HG03558 (cell line): Measurements from ENCODE around the gene NAT14.
"Not testable (repeated sequence)": the region's sequence is repeated elsewhere in the genome, so short reads cannot be mapped to it uniquely, and the experiment has no call there.

Experiments
- ATAC-seq: cut with Tn5 transposase; IDR thresholded peaks from one replicate; pipeline ENCODE4 v1.9.1; 2021; ENCODE audit warnings: moderate number of reproducible peaks; ENCODE audit not compliant: unreplicated experiment; ENCODE audit errors: extremely low read depth

NAT14 gene

DNA sequence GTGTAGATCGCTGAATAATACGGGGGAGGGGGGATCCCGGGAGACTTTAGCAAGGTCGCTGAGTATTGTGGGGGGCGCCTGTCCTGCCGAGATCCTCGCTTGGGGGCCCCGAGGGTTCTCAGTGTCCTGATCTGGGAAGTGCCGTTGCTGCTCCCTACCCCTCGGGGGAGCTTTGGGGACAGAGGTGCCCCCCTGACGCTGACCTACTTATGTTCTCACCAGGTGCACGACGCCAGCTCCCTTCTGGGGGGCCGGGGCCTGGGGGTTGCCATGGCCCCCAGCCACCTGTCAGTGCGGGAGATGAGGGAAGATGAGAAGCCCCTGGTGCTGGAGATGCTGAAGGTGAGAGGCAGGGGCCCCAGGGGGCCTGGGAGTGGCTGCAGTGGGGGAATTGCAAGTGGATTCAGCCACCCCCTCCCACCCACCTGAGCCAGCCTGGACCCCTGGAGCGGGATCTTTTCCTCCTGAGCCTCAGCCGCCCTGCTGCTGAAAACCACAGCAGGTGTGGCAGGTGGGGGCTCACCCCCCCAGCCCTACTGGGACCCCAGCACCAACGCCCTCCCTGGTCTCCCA is 537 bp downstream of the NAT14 start:
- no peak for ATAC-seq

GRCh38 chr19:55486043-55486970 is 1.3 kb downstream of the NAT14 start:
- no peak for ATAC-seq

GRCh38 chr19:55486971-55487923 is 2.3 kb downstream of the NAT14 start:
- ATAC-seq, result no peak

DNA sequence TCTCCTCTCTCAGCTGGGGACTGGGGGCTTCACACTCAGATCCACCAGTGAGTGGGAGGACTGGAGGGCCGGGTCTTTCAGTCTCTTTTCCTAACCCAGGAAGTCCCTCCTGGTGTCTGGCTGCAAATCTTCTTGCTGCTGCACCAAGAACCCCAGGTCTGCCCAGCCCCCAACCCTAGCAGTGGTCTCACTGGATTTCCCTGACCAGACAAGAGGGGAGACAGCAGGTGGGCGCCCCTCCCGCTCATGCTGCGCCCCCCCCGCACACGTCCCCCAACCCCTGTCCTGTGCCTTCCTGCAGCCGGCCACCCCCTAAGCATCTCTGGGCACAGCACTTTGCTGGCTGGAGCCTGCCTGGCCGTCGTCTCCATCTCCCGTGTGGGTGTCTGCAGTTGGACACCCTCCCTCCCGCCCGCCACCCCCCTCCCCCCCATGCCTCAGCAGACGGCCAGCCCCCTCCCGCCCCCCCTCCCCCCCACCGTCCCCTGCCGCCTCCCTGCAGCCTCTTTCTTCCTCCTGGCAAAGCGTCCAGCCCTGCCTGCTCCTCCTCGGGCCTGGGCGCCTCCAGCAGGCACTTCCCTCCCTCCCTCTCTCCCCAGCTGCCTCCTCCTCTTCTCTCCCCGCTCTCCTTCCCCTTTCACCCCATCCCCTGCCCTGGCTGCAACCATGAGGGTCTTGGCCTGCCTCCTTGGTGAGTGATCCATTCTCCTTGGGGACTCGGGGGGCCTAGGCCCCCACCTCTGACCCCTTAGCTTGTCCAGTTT is 3.1 kb downstream of the NAT14 start, which contains the start of gene SSC5D:
Gene SSC5D (plus strand): TSS at position 513 of the 764 bp plus-strand sequence. CDS start 154 bp downstream, at position 667.
- ATAC-seq, result no peak

DNA sequence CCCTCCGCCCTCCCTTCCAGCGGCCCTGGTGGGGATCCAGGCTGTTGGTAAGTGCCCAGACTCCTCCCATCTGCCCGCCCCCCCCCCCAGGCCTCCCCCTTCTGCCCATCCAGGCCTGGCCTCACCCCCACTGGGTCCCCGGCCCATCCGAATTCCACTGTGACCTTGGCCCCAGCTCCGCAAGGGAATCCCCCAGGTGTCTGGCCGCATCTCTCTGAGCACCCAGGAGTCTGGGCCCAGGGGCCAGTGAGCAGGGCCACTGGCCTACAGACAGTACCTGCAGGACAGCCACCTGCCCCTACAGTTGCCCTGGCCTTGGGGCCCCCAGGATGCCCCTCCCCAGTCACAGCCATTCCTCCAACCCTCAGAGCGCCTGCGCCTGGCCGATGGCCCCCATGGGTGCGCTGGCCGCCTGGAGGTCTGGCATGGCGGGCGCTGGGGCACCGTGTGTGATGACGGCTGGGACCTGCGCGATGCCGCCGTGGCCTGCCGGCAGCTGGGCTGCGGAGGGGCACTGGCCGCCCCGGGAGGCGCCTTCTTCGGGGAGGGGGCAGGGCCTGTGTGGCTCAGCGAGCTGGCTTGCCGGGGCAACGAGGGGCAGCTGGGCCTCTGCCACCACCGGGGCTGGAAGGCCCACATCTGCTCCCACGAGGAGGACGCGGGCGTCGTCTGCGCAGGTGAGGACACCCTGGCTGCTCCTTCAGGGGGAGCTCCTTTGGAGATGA is 4.2 kb downstream of the NAT14 start:
- ATAC-seq, result no peak

DNA sequence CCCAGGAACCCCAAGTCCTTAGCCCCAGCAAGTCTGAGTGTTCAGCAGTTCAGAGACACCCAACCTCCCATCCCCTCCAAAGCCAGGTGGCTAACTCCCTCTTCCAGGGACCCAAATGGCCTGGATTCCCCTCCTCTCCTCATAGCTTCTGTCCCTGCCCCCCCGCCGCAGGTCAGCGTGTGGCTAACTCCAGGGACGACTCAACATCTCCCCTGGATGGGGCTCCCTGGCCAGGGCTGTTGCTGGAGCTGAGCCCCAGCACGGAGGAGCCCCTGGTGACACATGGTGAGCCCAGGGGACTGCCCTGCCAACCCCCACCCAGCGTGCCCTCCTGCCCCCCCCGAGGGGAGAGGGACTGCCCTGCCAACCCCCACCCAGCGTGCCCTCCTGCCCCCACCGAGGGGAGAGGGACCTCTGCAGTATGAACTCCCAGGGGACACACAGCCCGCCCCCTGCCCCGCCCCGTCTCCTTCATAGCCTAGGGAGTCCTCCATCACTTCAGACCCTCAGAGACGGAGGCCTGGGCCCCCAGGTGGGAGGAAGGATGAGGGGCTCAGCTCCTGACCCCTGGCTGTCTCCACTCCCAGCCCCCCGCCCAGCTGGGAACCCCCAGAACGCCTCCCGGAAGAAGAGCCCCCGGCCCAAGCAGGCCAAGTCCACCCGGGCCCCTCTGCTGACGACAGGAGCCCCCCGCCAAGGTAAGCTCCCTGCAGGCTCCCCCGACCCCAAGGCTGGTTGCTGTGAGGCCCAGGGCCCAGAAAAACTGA is 4.9 kb downstream of the NAT14 start:
- ATAC-seq, result no peak

DNA sequence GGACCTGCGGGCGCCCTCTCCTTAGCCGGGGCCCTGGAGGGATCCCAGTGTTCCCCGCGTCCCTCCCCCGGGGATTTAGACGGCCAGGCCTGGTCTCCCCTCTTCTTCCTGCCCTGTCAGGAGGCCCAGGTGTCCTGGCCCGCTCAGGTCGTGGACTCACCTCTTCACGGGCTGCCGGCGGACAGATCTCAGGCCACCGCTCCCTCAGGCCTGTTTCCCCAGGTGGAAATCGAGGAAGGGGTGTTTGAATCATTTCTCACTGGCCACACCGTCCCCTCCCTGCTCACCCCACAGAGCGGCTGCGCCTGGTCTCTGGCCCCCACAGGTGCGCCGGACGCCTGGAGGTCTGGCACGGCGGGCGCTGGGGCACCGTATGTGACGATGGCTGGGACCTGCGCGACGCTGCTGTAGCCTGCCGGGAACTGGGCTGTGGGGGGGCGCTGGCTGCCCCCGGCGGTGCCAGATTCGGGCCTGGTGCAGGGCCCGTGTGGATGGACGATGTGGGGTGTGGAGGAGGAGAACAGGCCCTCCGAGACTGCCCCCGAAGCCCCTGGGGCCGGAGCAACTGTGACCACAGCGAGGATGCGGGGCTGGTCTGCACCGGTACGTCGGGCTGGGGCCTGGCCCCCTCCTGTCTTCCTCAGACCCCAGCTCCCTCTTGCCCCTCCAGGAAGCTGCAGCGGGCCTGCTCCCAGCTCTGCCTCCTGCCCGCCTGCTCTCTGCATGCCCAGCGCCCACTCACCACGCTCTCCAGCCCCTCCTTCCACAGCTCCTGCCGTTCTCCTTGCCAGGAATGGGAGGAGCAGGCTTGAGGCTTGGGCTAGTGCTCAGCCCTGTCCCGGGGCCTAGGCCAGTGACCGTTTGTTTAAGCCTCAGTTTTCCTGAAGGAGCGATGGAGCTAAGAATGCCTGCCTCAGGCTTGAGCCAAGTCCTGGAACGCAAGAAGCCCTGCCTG is 5.8 kb downstream of the NAT14 start:
- no peak for ATAC-seq

DNA sequence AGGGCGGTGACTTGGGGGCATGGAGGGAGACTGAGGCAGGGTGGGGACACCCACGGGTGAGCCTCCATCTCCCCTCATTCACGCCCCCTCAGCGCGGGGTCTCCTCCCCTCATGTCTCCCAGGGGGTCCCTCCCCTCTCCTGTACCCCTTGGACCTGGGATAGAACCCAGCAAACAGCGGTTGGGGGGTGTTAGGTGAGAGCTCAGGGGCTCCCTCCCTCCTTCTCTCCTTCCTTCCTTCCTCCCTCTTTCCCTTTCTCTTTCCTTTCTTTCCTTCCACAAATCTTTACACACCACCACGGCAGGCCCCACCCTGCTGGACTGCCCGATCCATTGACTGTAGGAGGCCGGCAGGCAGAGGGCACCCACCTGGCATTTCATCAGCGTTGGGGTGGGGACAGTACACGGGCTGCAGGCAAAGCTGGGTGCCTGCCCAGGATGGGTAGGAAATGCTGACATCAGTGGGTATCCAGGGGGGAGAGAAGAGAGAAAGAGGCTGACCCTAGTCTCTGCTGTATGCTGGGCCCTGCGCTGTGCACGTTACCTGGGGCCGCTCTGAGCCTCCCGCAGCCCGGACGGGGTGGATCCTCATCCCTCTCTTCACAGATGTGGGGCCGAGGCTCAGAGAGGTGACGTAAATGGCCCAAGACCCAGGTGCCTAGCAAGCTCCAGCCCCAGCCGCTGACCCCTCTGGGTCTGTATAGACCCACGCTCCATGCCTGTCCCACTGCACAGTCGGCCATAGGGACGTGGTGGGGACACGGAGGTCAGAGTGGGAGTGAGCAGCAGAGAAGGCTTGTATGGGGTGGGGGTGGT is 6.8 kb downstream of the NAT14 start:
- ATAC-seq, result no peak

DNA sequence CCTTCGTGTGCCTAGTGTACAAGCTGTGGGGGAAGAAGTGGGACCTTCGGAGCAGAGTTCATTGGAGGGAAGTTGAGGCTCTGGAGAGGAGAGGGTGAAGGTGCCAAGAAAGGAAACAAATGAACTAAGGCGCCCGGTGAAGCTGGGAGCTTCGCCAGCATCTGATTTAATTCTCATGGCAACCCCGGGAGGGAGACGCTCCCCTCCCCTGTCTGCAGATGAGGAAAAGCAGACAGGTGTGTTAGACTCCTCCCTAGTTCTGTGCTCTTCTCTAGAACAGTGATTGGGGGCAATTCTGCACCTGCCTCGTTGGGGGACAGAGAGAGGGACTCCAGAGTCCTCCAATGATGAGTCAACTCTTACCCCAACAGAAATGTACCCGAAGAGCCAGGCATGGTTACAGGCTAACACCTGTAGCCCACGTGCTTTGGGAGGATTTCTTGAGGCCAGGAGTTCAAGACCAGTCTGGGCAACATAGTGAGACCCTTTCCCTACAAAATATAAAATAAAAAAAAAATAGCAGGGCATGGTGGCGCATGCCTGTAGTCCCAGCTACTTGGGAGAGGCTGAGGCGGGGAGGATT is 7.5 kb downstream of the NAT14 start:
- no peak for ATAC-seq

DNA sequence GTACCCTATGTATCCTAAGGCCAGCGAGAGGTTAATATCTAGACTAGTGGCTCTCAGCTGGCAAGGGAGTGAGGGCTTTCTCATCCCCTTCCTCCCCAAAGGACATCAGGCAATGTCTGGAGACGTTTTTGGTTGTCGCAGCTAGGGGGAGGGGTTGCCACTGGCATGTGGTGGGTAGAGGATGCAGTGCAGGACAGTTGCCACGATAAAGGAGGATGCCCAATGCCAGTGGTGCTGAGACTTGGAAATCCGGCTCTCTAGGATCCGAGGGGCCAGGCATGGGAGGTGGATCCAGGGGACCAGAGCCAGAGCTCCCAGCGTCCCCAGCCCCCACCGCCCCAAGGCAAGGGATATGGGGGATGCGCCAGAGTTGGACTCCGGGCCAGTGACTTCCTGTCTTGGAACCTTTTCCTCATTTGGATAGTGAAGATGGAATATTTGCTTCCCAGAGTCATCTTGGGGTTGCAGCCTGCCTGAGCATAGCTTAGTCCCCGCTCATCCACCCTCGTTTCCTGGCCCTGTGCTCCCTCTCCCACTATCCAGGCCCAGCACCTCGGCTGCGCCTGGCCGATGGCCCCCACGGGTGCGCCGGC is 8.2 kb downstream of the NAT14 start:
- no peak for ATAC-seq

- ATAC-seq, result no peak
Measured at GRCh38 chr19:55493645-55494171, 8.7 kb downstream of the NAT14 start.

- no peak for ATAC-seq
Measured at GRCh38 chr19:55494172-55494761, 9.3 kb downstream of the NAT14 start.

DNA sequence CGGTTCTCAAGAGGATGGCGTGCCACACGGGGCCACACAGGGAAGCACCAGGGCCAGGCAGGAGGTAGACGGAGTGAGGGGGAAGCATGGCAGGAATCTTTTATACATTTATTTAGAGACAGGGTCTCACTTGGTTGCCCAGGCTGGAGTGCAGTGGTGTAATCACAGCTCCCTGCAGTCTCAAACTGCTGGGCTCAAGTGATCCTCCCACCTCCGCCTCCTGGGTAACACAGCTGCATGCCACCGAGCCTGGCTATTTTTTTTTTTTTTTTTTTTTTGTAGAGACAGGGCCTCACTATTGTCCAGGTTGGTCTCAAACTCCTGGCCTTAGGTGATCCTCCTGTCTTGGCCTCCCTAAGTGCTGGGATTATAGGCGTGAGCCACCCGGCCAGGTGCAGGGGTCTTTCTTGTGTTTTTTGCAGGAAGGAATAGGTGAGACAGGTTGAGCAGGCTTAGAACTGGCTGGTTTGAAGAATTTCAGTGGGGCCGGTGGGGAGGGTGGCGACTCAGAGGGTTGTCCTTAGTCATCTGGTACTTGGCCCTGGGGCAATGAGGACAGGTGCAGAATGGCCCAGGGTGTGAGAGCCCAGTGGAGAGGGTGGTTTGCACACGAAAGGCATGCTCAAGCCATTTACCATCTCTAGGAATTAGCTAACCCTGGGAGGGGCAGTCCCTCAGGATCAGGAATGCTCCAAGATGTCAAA is 10.8 kb downstream of the NAT14 start:
- no peak for ATAC-seq

GRCh38 chr19:55496820-55497219 is 11.8 kb downstream of the NAT14 start:
- ATAC-seq, result not testable (repeated sequence)

- ATAC-seq, result no peak
Measured at GRCh38 chr19:55497763-55498162, 12.8 kb downstream of the NAT14 start.
